HG03565 (cell line): Measurements from ENCODE around the gene NTRK1.

Experiments
- ATAC-seq: cut with Tn5 transposase; IDR thresholded peaks from one replicate; pipeline ENCODE4 v1.9.1; 2021; ENCODE audit warnings: mild to moderate bottlenecking, moderate library complexity; ENCODE audit not compliant: unreplicated experiment

Gene NTRK1

DNA sequence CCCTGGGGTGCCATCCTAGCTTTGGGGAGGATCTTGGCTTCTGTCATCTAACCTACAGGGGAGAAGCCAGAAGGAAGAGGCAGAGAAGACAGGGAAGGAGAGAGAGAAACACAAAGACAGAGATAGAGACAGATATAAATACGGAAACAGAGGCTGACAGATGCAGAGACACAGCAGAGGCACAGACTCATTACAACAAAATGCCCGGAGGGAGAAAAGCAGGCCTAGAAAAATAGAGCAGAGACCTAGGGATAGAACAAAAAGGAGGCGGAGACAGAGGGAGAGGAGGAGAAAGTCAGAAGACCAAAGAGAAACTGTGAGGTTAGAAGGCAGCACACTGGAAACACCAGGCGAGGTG, 34.8 kb downstream of the NTRK1 start:
- no peak for ATAC-seq

DNA sequence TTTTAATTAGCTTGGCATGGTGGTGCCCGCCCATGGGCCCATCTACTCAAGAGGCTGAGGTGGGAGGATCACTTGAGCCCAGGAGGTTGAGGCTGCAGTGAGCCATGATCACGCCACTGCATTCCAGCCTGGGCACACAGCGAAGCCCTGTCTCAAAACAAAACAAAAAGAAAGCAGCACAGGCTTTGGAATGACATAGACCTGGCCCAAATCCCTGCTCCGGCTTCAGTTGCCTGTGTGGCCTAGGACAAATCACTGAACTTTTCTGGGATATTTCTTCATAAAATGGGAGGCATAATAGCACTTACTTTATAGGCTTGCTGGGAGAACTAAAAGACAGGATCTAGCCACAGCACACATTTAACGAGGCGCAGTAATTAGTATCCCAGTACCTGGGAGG, 35.3 kb downstream of the NTRK1 start:
- ATAC-seq: no peak

DNA sequence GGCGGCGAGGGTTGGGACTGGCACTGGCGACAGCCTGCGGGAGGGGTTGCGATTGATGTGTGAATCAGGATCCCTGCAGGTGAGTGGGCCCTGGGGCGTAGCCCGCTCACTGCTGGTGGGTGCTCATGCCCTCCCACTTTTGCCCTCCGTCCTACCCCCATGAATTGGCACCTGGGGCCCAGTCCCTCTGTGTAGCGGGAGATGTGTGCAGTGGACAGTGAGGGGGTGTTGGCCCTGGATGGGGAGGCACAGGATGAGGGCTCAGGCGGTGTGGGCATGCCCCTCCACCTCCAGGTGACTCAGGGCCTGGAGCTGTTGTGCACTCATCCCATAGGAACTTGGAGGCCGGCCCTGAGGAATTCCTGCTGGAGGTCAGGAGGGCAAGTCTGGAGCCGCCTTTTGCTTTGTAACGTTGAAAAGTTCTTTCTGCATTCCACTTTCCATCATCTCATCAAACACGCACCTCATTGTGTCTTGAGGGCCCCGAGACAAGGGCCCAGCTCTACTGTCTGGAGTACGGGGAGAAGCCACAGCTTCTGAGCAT, 35.9 kb downstream of the NTRK1 start:
- no peak for ATAC-seq

DNA sequence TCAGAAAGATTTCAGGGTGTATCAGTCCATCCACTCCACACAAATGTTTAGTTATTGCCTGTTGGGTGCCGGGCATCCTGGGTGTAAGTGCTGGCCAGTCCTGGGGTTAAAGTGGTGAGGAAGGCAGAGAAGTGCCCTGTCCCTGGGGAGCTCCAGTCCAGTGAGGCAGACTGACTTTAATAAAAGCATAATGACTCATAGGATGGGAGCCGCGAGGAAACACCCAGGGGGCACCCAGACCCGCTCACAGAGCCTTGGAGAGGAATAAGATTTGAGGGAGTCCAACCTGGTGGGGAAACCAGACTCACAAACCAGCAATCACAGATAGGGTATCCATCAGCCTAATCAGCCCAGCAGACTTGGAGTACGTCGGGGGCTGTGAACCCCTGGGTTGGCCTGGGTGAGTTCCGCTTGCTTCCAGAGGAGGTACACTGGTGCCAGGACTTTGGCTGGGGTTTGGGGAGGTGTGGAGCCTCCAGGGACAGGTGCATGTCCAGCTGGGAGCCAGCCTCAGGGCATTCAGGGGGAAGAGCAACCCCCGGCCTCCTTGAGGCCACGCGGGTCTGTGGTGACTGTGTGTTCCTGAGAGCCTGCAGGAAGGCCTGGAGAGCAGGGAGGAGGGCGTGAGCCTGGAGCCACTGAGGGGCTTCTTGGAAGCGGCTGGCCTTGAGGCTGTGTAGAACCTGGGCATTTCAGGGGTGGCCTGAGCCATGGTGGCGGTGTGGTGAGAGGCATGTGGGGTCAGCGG, 36.6 kb downstream of the NTRK1 start:
- no peak for ATAC-seq

DNA sequence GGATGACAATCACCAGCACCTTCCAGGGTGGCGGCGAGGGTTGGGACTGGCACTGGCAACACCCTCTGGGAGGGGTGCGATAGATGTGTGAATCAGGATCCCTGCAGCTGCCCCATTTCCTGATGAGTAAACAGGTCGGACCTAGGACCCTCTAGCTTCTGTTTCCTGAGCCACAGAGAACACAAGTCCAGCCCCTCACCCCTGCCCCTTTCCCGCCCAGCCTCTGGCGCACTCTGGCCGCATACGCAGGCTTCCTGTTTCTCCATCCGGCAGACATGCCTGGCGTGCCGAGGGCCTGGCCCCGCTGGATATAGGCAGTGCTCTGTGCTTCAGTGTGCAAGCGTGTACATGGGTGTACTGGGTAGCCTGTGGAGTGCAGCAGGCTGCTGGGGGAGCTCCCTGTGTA, 37.5 kb downstream of the NTRK1 start:
- ATAC-seq: no peak

DNA sequence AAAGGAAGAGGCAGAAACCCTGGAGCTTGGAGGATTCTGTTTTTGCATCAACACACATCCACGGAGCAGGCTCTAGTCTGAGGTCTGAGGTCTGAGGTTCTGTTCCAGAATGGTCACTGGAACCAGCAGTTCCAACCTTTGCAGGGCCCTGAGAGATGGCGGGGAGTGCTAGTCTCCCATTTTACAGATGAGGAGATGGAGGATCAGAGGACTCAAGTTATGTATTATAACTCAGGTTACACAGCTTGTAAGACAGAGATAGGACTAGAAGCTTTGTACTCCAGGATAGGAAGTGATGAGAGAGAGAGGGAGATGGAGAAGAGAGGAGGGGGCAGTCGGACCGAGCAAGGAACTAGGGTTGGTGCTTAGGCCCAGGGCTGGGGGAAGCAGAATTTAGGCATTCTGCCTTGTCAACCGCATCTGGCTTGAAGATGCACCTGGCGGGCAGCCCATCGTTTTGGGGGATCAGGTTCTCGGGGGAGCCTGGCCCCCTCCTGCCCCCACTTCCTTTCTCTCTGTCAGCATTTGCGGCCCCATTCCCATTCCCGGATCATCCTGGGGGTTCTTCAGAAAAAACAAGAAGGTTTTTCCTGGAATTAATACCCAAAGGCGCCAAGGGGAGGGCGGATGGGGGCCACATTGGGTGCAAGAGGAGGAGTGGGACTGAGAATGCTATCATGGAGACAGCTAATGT, 38.5 kb downstream of the NTRK1 start:
- ATAC-seq: no peak

DNA sequence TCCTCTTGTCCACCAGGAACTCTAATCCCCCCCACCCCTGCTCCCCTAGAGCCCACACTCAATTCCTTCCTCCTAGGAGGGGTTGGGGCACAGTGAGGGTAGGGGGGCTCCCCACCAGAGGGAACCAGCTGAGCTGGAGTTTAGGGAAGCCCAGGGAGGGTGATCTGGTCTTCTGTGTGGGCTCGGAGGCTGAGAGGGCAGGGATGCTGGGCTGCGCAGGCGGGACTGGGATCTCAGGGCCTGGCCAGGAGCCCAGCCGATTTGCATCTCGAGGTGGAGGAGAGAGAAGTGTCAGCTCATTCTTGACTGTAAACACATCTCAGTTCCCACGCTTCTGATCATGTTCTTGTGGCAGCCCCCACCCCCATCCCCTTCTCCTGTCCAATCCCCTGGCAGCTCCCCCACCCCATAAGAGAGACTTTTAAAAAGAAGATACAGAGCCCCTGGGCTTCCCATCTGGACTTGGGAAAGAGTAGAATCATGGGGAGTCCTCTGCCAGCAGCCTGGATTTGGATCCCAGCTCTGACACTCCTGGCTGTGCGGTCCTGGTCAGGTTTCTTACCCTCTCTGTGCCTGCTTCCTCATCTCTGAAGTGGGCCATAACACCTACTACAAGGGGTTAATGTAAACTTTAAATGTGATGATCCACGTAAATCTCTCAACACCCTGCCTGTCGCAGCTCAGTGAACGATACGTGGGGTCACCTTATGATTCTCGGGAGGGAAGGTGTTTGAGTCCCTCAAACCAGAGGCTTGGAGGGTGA, 39.5 kb downstream of the NTRK1 start:
- no peak for ATAC-seq

DNA sequence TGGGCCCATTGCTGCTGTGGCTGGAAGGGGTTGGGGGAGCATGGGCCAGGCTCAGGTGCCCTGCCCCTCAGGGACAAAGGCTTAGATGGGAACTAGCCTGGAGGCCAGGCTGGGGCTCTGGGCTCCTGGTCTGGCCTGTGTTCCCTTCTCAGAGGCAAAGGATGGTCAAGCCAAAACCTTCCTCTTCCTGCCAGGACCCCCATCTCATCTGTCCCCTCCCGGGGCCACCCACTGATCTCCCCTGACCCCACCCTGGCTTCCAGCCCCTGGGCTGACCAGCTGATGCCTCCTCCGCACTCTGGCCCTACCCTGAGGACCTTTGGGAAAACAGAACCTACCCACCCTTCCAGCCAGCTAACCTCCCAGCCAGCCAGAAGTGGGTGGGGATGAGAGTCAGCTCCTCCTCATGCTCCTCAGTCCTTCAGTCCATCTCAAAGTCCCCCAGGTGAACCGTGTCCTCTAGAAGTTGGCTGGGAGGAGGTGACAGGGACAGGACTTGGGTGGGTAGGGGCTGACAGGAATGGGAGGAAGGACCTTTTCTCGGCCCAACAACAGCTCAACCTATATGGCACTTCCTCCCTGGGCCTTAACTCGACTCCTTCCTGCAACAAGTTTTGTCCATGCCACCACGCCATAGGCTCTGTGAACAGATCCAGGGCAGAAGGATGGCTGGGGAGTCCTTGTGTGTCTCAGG, 40.4 kb downstream of the NTRK1 start:
- no peak for ATAC-seq

DNA sequence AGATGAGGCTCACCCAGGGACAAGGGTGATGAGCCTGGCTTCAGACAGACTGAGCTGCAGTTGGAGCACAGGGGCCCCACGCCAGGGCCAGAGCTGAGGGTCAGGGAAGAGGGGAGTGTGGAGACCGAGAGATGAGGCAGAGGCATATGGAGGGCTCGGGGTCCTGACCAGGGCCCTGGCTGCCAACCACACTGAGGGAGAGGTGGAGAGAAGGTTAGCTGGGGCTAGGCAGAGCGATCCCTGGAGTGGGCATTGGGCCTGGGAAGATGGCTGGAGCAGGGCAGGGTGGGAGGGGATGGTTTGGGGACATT, 40.9 kb downstream of the NTRK1 start:
- no peak for ATAC-seq

DNA sequence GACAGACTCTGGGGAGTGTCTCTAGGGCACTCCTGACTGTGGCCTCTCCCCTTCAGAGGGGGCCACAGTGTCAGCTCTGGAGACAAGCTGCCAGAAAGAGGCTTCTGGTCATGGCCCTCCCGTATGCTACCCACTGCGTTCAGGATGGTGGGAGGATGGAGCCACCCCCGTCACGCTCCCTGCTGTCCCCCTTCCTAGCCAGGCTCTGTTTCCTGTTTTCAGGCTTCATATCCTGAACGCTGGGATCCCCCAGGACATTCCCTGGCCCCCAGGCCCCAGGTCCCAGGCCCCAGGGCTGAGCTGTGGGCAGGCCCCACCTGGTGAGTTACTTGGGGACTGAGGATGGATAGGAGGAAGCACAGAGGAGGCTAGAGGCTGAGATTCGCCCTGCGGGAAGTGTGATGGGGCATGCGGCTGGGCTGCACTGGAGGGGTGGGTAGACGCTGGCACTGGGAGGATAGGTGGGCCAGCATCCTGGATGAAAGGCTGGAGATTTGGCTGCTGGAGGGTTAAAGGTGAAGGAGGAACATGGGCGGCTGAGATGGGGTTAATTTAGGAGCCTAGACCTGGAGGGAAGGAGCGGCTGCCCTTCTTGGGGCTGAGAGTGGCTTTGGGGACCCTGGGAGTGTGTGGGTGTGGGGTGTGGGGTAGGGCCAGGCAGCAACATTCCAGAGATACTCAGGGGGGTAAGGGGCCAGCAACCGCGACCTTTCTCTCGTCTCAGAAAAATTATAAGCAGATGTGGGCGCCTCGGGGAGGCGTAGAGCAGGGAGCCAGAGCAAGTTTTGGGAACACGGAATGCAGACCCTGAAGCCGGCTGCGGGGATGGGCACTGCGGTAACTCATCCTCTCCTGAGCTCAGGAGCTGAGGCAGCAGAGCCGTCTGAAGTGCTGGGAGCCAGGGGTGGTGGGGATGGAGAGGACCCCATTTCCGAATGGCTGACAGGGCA, 41.6 kb downstream of the NTRK1 start:
- ATAC-seq: no peak

DNA sequence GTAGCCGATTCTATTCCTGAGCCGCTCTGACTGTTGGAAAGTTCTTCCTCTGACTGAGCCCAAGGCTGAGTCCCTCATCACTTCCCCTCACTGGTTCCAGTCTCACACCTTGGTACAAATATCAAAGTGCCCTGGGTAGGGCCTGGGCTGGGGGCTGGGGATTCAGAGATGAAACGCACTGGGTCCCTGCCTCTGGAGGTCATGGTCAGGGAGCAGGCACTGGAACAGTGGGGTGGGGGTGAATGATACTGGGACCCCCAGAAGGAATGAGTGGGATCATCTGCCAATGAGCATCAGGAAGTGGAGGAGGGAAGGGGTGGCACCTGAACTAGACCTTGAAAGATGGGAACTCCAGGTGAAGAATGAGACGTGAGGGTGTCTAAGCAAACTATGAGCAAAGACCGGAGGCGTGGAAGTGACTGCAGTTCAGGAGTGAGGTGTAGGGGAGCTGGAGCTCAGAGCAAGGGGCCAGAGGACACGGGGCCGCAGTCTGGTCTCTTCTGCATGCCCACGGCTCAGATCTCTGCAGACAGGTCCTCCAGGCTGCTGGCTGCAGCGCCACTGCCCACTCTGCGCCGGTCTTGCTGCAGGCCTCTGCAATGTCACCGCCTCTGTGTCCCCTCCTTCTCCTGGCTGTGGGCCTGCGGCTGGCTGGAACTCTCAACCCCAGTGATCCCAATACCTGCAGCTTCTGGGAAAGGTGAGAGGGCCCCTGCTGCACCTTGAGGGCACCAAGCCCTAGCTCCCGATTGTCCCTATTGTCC, 42.8 kb downstream of the NTRK1 start:
- no peak for ATAC-seq

DNA sequence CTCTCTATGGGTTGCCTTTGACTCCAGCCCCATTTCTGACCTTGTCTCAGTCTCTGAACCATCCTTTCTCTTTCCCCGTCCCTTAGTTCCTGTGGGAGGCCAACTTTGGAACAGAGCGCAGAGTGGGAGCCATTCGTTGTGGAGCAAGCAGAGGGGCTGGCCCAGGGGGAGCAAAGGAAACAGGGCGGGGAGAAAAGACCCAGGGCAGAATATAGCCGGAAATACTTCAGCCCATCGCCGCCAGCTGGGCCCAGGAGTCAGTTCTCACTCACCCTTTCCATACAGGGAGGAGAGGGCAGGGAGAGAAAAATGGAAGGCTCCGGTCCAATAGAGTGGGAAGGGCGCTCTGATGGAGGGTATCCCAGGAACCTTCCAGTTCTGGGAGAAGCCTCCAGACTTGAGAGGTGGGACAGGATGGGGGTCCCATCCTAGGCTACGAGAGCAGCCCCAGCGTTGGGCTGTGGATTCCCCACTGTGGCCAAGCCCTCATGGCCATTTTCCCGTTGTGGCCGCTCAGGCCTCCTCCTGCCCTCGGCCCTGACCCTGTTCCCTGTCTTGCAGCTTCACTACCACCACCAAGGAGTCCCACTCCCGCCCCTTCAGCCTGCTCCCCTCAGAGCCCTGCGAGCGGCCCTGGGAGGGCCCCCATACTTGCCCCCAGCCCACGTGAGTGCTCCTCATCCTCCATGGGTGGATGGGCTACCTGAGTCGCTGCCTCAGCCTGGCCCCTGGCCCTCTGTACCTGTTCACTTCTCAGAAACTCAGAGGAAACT, 43.7 kb downstream of the NTRK1 start:
- ATAC-seq: no peak

DNA sequence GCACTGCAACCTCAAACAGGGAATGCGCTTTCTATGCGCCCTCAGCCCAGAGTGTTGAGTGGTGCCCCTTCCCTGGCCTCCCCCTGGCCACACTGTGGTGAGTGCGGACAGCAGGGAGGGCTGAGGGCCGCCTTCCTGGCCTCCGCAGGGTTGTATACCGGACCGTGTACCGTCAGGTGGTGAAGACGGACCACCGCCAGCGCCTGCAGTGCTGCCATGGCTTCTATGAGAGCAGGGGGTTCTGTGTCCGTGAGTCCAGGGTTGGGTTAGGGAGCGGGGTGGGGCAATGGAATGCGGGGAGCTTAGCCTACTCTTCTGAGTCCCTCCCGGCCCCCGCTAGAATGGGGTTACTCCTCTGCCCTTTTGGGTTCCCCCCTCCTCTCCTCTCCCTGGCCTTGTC, 44.5 kb downstream of the NTRK1 start:
- ATAC-seq: no peak

DNA sequence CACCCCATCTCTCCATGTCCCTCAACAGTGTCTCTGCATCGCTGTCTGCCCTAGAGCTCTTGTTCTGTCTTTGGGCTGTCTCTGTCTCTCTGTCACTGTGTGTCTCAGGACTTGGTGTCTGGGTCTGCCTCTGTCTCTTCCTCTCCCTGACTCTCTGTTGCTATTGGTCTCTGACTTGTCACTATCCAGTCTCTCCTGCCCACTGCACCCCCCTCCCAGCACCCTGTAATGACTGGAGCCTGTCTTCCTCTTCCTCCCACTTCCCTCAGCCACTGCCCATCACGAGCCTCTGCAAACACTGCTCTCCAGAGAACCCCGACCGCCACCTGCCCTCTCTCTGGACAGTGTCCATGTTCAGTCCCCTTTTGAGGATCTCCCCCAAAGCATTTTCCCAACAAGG, 45.0 kb downstream of the NTRK1 start:
- ATAC-seq: no peak

DNA sequence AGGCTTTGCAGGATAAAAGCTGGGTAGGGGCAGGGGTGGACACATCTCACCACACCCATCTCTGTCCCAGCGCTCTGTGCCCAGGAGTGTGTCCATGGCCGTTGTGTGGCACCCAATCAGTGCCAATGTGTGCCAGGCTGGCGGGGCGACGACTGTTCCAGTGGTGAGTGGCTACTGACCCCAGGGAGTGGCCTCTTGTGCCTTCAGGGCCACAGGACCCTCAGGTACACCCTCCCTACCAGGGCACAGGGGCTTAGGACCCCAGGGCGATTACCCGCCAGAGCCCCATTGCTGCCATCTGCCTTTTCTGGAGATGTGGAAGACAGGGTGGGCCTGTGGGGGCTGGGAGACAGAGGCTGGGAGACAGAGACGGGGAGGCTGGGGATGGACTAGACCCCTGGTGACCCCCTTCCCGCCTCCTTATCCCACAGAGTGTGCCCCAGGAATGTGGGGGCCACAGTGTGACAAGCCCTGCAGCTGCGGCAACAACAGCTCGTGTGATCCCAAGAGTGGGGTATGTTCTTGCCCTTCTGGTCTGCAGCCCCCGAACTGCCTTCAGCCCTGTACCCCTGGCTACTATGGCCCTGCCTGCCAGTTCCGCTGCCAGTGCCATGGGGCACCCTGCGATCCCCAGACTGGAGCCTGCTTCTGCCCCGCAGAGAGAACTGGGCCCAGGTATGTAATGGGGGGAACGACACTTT, 45.7 kb downstream of the NTRK1 start:
- no peak for ATAC-seq

DNA sequence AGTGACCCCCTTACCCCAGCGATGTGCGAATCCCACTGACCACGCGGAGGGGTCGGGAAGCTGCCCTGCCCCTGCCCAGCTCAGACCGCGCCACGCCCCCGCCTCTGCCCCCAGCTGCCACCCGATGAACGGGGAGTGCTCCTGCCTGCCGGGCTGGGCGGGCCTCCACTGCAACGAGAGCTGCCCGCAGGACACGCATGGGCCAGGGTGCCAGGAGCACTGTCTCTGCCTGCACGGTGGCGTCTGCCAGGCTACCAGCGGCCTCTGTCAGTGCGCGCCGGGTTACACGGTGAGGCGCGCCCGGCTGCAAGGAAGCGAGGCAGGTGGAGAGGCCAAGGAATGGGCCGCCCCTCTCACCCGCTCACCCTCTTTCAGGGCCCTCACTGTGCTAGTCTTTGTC, 47.9 kb downstream of the NTRK1 start:
- no peak for ATAC-seq

DNA sequence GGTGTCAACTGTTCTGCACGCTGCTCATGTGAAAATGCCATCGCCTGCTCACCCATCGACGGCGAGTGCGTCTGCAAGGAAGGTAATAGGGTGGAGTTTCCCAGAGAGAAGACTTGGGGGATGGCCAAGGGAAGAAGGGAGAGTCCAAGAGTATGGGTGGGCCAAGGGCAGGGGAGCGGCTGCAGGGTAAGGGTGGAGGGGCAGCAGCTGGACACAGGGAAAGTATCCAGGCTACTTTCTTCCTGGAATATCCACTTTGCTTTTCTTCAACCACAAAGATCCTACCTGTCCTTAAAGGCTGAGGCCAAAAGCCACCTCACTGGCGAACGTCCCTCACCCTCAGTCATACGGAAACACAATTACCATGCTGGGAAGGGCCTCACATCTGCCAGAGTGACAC, 48.3 kb downstream of the NTRK1 start:
- ATAC-seq: no peak

DNA sequence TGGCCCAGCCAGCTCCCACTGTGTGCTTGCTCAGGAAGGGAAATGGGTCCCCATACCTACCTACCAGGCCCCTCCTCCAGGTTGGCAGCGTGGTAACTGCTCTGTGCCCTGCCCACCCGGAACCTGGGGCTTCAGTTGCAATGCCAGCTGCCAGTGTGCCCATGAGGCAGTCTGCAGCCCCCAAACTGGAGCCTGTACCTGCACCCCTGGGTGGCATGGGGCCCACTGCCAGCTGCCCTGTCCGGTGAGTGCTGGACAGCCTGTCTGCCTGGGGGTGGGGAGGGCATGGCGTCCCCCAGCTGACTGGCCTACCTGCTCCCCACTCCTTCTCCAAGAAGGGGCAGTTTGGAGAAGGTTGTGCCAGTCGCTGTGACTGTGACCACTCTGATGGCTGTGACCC, 49.0 kb downstream of the NTRK1 start:
- no peak for ATAC-seq
